SK-N-SH treated with all-trans-retinoic acid at 6 μM for 48 hours (cell line): Measurements from ENCODE around the gene TUBGCP3.

ENCODE experiments used
- ATAC-seq: fragments of 200-7000 bp; cut with Tn5 transposase; 3 replicates; pipeline ENCODE4 v1.9.1; 2020; ENCODE audit warnings: mild to moderate bottlenecking, moderate library complexity
- ARNTL ChIP-seq: fragments of 450-650 bp; formaldehyde crosslinking; IDR thresholded peaks from 2 replicates; pipeline ENCODE4 v1.5.0; 2020; ENCODE audit warnings: low read depth, mild to moderate bottlenecking, moderate library complexity, borderline replicate concordance
- BACH2 ChIP-seq: fragments of 250-450 bp; sonication (Bioruptor Pico); IDR thresholded peaks from 2 replicates; pipeline ENCODE4 v1.9.0; 2021; ENCODE audit warnings: mild to moderate bottlenecking, borderline replicate concordance
- CSDC2 ChIP-seq: fragments of 250-450 bp; sonication (Bioruptor Pico); IDR thresholded peaks from 2 replicates; pipeline ENCODE4 v1.5.0; 2020; ENCODE audit warnings: mild to moderate bottlenecking, moderate library complexity
- CSRNP3 ChIP-seq: fragments of 250-450 bp; sonication (Bioruptor Pico); IDR thresholded peaks from 2 replicates; pipeline ENCODE4 v1.5.1; 2021; ENCODE audit warnings: mild to moderate bottlenecking, moderate library complexity
- POU6F1 ChIP-seq: fragments of 250-450 bp; sonication (Bioruptor Pico); IDR thresholded peaks from 2 replicates; pipeline ENCODE4 v1.8.0; 2021; ENCODE audit warnings: low read depth, mild to moderate bottlenecking, moderate library complexity, borderline replicate concordance
- PPARA ChIP-seq: fragments of 250-450 bp; sonication (Bioruptor Pico); IDR thresholded peaks from 2 replicates; pipeline ENCODE4 v1.5.0; 2020; ENCODE audit warnings: mild to moderate bottlenecking, borderline replicate concordance
- RARB ChIP-seq: fragments of 250-450 bp; sonication (Bioruptor Pico); IDR thresholded peaks from 2 replicates; pipeline ENCODE4 v1.8.0; 2021; ENCODE audit warnings: mild to moderate bottlenecking, moderate library complexity
- SNAI2 ChIP-seq: fragments of 250-450 bp; sonication (Bioruptor Pico); IDR thresholded peaks from 2 replicates; pipeline ENCODE4 v1.5.0; 2020; ENCODE audit warnings: mild to moderate bottlenecking, moderate library complexity
- TOX ChIP-seq: fragments of 250-450 bp; sonication (Bioruptor Pico); IDR thresholded peaks from 2 replicates; pipeline ENCODE4 v1.8.0; 2021; ENCODE audit warnings: mild to moderate bottlenecking, moderate library complexity, borderline replicate concordance
- TSHZ2 ChIP-seq: fragments of 250-450 bp; sonication (Bioruptor Pico); IDR thresholded peaks from 2 replicates; pipeline ENCODE4 v1.5.0; 2020; ENCODE audit warnings: mild to moderate bottlenecking, moderate library complexity
- ZC3H10 ChIP-seq: fragments of 250-450 bp; sonication (Bioruptor Pico); IDR thresholded peaks from 2 replicates; pipeline ENCODE4 v1.5.1; 2021; ENCODE audit warnings: mild to moderate bottlenecking, moderate library complexity
- ZFP3 ChIP-seq: fragments of 250-450 bp; sonication (Bioruptor Pico); IDR thresholded peaks from 2 replicates; pipeline ENCODE4 v1.5.0; 2020; ENCODE audit warnings: mild to moderate bottlenecking, moderate library complexity
- ZFP30 ChIP-seq: fragments of 450-650 bp; formaldehyde crosslinking; IDR thresholded peaks from 2 replicates; pipeline ENCODE4 v1.5.0; 2022; ENCODE audit warnings: mild to moderate bottlenecking, moderate library complexity
- ZNF565 ChIP-seq: fragments of 450-650 bp; formaldehyde crosslinking; conservative IDR thresholded peaks from 2 replicates; pipeline ENCODE4 v1.5.0; 2020; ENCODE audit warnings: low read depth, mild to moderate bottlenecking, moderate library complexity
- ZNF70 ChIP-seq: fragments of 450-650 bp; formaldehyde crosslinking; IDR thresholded peaks from 2 replicates; pipeline ENCODE4 v1.5.0; 2020; ENCODE audit warnings: mild to moderate bottlenecking, moderate library complexity
- ZNF8 ChIP-seq: fragments of 450-650 bp; formaldehyde crosslinking; IDR thresholded peaks from 2 replicates; pipeline ENCODE4 v1.5.0; 2020; ENCODE audit warnings: mild to moderate bottlenecking, moderate library complexity

The TUBGCP3 gene

GRCh38 chr13:112479389-112479788 lies 108.6 kb downstream of the TUBGCP3 start:
- TF ChIP-seq ZC3H10 (CRISPR knock-in tag) (no peak), SNAI2 (CRISPR knock-in tag) (no peak), ZNF8 (CRISPR knock-in tag) (no peak), ZNF70 (CRISPR knock-in tag) (no peak), ARNTL (CRISPR knock-in tag) (no peak), ZFP3 (no peak), TOX (no peak), ZNF565 (CRISPR knock-in tag) (no peak), ZFP30 (no peak), TSHZ2 (CRISPR knock-in tag) (no peak), POU6F1 (CRISPR knock-in tag) (no peak)
- TF ChIP-seq, all 23 proteins: peak for 0
- no peak for ATAC-seq

- TF ChIP-seq ZFP30 (no peak), CSRNP3 (CRISPR knock-in tag) (no peak), CSDC2 (no peak), ZNF70 (CRISPR knock-in tag) (no peak), ZC3H10 (CRISPR knock-in tag) (no peak), ZNF565 (CRISPR knock-in tag) (no peak)
- no peak for ATAC-seq
Measured at GRCh38 chr13:112477070-112477619, 110.8 kb downstream of the TUBGCP3 start.

- no peak for ATAC-seq
- TF ChIP-seq ARNTL (CRISPR knock-in tag) = no peak
- no peak for TF ChIP-seq ZNF565 (CRISPR knock-in tag)
- TF ChIP-seq CSRNP3 (CRISPR knock-in tag) = no peak
- no peak for TF ChIP-seq ZNF8 (CRISPR knock-in tag)
Measured at GRCh38 chr13:112475889-112476288, 112.1 kb downstream of the TUBGCP3 start.

- TF ChIP-seq PPARA (CRISPR knock-in tag) (no peak), BACH2 (CRISPR knock-in tag) (no peak), ARNTL (CRISPR knock-in tag) (no peak), RARB (no peak), ZC3H10 (CRISPR knock-in tag) (no peak), POU6F1 (CRISPR knock-in tag) (no peak), SNAI2 (CRISPR knock-in tag) (no peak), ZNF8 (CRISPR knock-in tag) (no peak)
- no peak for ATAC-seq
Measured at GRCh38 chr13:112474869-112475268, 113.1 kb downstream of the TUBGCP3 start.
